Measurements from ENCODE around the gene CUX1.

DNA sequence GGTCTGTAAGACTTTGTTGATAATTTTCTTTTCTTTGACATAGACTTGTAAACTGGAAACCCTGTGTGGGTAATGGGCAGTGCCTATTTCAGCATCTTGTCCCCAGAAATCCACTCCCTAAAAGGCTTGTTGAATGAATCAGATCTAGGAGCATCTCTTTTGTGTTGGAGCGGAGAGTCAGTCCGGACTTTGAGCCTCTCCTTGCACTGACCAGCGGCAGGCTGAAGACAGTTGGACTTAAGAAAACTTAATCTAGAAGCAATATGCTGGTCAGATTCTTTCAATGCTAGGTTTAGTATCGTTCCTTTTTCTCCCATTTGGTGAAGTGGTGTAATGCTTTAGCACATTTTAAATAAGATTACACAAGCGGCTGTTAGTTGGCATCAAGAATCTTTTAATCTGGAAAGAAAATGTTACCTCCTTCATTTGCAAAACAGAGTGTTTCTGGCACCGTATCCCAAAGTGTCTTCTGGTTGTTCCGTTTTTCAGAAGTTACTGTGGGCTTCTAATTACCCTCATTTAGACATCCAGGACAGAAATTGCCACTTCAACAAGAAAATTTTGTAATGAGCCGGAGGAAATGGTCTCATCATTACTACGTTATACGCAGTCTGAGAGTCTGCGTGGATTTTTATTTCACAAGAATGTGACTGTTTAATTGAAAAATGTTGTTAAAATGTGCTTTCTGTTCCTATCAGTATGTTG, 74.7 kb downstream of the CUX1 start:
- TF ChIP-seq, protein P1, sequence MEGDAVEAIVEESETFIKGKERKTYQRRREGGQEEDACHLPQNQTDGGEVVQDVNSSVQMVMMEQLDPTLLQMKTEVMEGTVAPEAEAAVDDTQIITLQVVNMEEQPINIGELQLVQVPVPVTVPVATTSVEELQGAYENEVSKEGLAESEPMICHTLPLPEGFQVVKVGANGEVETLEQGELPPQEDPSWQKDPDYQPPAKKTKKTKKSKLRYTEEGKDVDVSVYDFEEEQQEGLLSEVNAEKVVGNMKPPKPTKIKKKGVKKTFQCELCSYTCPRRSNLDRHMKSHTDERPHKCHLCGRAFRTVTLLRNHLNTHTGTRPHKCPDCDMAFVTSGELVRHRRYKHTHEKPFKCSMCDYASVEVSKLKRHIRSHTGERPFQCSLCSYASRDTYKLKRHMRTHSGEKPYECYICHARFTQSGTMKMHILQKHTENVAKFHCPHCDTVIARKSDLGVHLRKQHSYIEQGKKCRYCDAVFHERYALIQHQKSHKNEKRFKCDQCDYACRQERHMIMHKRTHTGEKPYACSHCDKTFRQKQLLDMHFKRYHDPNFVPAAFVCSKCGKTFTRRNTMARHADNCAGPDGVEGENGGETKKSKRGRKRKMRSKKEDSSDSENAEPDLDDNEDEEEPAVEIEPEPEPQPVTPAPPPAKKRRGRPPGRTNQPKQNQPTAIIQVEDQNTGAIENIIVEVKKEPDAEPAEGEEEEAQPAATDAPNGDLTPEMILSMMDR (IDR thresholded peaks at IDR 0.05), result no peak
- TF ChIP-seq POLR2A (IDR thresholded peaks at IDR 0.05), result no peak
